Measurements from ENCODE around the gene BCO2.
"Not testable (repeated sequence)": the region's sequence is repeated elsewhere in the genome, so short reads cannot be mapped to it uniquely, and the experiment has no call there.

BCO2 gene

DNA sequence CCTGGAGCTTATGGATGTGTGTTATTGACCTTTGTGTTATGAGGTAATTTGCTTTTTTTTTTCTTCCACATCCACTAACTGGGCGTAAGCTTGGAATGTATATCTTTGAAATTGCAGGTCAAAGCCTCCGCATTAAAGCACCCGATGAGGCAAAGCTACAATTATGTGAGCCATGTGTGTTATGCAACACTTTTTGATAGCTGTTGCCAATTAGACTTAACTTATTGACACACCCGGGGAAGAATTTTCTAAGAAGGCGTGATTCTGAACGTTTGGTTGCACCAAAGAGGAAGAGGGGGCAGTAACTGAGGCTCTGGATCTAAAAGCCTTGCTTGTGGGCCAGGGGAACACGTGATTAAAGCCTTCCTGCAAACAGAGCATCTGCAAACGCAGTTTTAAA, 8.8 kb upstream of the BCO2 start:
- DNase-seq (ENCODE audit: low spot score), result no peak

- no peak for DNase-seq (ENCODE audit: low spot score)
Measured at GRCh38 chr11:112167145-112167544, 8.2 kb upstream of the BCO2 start, which contains the start of gene TEX12. Gene TEX12 (plus strand): TSS chr11:112167372. CDS start chr11:112169269, 1,897 bp downstream.

- DNase-seq (ENCODE audit: low spot score), result no peak
Measured at GRCh38 chr11:112172362-112172994, 2.8 kb upstream of the BCO2 start.

GRCh38 chr11:112173152-112173551, 2.2 kb upstream of the BCO2 start:
- DNase-seq (ENCODE audit: low spot score), result no peak

GRCh38 chr11:112175599-112175952, 264 bp downstream of the BCO2 start:
- no peak for DNase-seq (ENCODE audit: low spot score)

DNA sequence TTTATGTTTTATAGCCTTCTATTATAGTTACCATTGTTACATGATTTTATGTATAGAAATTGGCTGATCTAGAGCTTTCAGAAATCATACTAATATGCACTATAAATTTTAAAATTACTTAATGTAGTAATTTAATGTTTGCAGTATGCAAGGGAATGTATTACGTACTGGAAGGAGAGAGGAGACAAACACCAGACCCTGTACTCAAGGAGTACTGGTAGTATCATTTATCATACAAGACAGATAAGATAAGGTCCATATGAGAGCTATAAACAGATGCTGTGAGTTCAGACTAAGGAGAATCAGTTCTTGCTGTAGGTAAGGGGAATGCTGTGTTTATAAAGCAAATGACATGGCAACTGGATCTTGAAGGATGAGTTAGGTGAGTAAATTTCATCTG, 765 bp downstream of the BCO2 start:
- no peak for DNase-seq (ENCODE audit: low spot score)

- DNase-seq (ENCODE audit: low spot score), result no peak
Measured at GRCh38 chr11:112177589-112177988, 2.3 kb downstream of the BCO2 start.

DNA sequence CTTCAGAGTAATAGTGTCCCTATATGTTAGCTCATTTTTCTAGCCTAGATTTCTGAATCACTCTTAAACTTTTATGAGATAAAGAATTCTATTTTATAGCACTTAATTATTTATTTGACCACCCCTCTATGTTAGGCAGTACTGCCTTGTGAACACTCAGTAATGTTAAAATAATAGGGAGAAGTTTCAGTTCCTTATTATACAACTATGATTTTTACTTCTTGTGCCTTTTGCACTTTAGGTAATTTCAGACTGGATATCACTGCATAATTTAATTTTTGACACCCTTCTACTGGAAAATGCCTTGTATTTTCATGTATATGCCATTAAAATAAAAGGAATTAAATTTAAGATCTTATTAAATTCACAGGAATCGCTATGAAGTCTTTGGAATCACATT, 3.1 kb downstream of the BCO2 start:
- no peak for DNase-seq (ENCODE audit: low spot score)

GRCh38 chr11:112178936-112179335, 3.6 kb downstream of the BCO2 start:
- DNase-seq (ENCODE audit: low spot score), result no peak

DNA sequence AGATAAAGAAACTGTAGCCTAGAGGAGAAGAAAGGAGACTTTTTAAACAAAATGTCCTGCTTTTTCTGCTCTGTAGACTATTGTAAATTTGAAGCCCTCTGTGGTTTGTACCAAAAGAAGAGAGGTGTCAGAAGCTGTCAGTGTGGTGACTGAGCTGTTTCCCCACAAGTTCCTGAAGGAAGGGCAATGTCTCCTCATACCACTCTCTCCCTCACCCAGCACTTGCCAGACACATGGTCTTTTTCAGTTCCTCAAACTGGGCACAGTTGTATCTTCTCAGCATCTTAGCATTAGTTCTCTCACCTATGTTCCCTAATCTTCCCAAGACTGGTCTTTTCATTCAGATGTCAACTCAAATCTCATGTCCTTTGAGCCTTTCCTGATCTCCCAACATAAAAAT, 4.3 kb downstream of the BCO2 start:
- peak; percentile 80 for DNase-seq (ENCODE audit: low spot score)

GRCh38 chr11:112182867-112183266, 7.6 kb downstream of the BCO2 start:
- no peak for DNase-seq (ENCODE audit: low spot score)

GRCh38 chr11:112185883-112186282, 10.6 kb downstream of the BCO2 start:
- no peak for DNase-seq (ENCODE audit: low spot score)

DNA sequence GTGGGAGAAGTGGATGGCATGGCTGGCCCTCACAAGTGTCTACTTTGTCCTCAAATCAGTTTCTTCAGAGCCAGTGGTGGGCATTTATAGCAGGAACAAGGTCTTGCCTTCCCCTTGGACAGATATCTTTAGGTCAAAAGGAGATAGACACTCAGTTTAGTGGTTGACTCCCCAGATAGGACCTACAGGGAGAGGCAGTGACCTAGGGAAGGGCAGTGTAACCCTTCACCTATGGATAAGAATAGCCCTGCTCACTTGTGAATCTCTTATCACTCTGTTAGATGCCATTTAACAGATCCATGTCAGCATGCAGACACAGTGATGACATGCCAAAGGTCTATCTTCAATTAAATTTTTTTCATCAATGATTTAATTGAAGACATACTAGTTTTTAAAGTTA, 11.0 kb downstream of the BCO2 start:
- no peak for DNase-seq (ENCODE audit: low spot score)

- DNase-seq (ENCODE audit: low spot score), result not testable (repeated sequence)
Measured at GRCh38 chr11:112195113-112195512, 19.8 kb downstream of the BCO2 start.

DNA sequence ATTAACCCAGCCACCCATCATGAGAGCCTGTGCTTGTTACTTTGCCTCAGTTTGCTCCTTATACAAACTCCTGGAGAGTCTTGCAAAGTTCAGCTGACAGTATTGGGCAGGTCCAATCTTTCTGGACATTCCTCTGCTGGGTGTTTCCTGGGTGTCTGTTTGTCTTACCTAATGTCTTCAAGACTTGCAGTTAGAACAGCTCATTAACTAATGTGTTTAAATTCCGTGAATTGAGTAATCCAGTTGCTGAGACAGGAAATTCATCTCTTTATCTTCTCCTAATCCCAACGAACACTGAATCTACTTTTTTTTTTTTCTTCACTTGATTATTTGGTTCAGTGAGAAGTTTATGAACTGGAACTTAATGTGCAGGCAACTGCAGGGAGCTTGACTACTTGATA, 20.6 kb downstream of the BCO2 start:
- DNase-seq (ENCODE audit: low spot score), result no peak

- no peak for DNase-seq (ENCODE audit: low spot score)
Measured at GRCh38 chr11:112196519-112197087, 21.3 kb downstream of the BCO2 start.

- not testable (repeated sequence) for DNase-seq (ENCODE audit: low spot score)
Measured at GRCh38 chr11:112199101-112199500, 23.8 kb downstream of the BCO2 start.

GRCh38 chr11:112200252-112200651, 24.9 kb downstream of the BCO2 start:
- DNase-seq (ENCODE audit: low spot score), result no peak

GRCh38 chr11:112206071-112206470, 30.8 kb downstream of the BCO2 start:
- DNase-seq (ENCODE audit: low spot score), result no peak

DNA sequence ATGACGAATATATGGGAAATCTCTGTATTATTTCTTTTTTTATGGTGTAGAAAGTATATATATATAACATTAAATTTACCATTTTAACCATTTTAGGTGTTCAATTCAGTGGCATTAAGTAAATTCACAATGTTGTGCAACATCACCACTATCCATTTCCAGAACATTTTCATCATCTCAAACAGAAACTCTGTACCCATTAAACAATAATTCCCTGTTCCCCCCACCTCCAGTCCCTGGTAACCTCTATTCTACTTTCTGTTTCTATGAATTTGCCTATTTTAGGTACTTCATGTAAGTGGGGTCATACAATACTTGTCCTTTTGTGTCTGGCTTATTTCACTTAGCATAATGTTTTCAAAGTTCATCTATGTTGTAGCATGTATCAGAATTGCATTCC, 35.6 kb downstream of the BCO2 start:
- no peak for DNase-seq (ENCODE audit: low spot score)

DNA sequence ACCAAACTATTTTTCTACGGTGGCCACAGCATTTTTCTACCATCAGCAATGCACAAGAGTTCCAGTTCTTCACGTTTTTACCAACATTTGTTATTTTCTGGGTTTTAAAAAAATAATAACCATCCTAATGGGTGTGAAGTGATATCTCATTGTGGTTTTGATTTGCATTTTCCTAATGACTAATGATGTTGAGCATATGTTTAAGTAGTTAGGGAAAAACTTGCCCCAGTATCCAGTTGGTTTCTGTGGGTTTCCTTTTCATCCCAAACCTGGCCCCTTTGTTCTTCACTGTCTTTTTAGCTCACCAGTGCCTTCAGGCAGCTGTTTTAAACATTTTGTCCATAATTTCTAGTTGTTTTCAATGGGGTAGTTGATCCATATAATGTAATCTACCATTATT, 36.2 kb downstream of the BCO2 start:
- DNase-seq (ENCODE audit: low spot score), result no peak

DNA sequence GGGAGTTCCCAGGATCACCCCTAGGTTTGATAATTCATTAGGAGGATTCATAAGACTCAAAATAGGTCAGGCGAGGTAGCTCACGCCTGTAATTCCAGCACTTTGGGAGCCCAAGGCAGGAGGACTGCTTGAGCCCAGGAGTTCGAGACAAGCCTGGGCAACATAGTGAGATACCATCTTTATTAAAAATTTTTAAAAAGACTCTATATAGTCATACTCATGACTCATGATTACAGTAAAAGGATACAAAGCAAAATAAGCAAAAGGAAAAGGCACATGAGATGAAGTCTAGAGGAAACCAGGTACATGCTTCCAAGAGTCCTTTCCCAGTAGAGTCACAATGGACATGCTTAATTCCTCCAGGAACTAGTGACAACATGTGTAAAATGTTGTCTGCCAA, 37.0 kb downstream of the BCO2 start:
- no peak for DNase-seq (ENCODE audit: low spot score)

DNA sequence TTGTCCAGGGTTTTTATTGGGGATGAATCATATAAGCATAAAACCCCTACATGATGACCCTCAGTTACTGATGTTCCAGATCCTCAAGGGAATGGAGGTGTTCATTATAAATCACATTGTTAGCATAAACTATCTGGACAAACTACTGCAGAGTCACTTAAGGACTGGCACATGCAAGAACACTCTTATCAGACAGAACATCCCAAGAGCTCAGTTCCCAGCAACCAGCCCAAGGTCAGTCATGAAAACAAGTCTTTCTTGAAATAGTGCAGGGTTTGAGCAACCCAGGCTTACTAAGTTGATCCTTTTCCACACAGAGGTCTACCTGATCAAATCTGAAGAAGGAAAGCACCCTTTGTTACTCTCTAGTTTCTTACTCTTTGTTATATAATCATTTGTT, 37.4 kb downstream of the BCO2 start:
- no peak for DNase-seq (ENCODE audit: low spot score)

DNA sequence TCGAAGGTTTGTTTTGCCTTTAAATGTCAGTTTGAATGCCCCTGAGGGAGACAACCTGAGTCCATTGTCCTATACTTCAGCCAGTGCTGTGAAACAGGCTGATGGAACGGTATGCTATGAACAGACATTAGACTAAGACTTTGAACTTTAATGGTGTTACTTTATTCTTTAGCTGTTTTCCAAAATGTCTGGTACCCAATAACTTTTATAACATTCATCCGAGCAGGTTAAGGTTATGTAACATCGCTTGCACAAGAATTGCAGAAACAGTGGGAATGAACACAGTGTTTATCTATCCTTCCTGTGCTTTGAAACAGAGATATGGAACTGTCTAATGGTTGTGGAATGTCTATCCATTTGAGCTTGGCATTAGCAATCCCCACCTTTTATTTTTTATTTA, 38.4 kb downstream of the BCO2 start:
- no peak for DNase-seq (ENCODE audit: low spot score)
